ENCODE results near the gene B4GALNT2.
A peak's percentile ranks its signal among the peaks of the same experiment; 100 is the strongest.

The B4GALNT2 gene

DNA sequence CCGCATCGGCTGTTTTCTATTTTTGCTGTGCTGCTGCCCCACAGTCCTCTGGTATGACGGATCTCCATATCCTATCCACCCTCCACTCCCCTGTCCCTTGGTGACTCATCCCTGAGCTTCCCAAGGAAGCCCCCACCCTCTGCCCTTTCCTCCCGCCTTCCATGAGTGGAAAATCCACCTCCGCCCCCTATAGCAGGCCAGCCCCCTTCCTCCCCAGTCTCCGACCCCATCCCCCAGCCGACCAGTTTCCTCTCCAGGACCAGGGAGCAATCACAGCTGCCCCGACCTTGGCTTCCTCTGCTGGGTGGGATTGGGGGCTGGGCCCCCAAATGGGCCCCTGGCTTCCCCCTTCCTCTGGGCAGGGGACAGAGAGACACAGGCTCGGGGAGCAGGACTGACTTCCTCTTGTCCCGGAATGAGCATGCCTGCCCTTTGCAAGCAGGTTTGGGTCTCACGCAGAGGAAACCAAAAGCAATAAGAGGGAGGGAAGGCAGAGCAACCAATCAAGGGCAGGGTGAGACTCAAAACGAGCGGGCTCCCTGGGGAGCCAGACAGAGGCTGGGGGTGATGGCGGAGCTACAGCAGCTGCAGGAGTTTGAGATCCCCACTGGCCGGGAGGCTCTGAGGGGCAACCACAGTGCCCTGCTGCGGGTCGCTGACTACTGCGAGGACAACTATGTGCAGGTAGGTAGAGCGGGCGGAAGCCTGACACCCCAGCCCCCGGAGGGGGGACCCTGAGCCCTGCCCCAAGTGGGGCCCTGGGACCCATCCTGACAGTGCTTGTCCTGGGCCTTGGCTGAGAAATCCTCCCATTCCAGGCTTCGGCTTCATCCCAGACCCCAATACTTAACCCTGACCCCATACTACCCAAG lies 77.8 kb downstream of the B4GALNT2 start, which contains the start of the genes ABI3 and GNGT2:
ABI3 (plus strand) TSS at position 550 of the 872 bp plus-strand sequence; CDS start at position 568, 18 bp downstream.
GNGT2 (minus strand) TSS at position 417 of the 872 bp plus-strand sequence. CDS start 3,152 bp downstream, outside the sequence.
- DNase-seq (ENCODE audit: low read depth) = peak; percentile 94

DNA sequence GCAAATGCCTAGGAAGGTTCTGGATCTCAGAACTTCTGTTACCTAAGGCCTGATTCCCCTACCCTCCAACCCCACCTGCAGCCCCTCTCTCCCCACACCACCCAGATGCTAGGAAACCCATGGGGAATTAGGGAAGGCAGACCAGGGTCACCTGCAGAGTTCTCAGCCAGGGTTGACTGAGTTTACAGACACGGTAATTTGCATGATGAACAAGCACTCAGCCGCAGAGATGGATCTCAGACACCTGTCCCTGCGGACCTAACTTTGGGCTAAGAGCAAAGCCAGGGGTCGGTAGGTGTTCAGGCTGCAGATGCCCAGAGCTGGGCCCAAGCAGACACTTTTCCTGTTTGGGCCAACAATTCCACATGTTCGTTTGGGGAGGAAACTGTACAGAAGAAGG lies 80.8 kb downstream of the B4GALNT2 start:
- no peak for DNase-seq (ENCODE audit: low read depth)

DNA sequence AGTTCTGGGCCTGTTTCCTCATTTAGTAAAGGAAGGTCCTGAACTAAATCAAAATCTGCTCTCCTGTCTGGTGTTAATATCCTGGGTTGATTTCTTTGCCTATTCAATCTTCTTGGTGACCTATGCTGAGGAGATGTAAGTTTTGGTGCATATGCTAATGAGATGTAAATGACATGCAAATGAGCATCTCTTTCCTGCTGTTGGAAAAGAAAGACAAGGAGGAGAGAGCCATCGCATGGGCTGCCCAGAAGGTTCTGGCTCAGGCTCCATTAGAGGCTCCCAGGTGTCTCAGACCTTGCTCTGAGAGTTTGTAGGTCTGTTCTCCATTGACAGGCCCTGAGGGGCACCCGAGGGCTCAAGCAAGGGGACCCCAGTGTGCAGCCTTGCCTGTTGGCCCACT lies 81.3 kb downstream of the B4GALNT2 start:
- no peak for DNase-seq (ENCODE audit: low read depth)

DNA sequence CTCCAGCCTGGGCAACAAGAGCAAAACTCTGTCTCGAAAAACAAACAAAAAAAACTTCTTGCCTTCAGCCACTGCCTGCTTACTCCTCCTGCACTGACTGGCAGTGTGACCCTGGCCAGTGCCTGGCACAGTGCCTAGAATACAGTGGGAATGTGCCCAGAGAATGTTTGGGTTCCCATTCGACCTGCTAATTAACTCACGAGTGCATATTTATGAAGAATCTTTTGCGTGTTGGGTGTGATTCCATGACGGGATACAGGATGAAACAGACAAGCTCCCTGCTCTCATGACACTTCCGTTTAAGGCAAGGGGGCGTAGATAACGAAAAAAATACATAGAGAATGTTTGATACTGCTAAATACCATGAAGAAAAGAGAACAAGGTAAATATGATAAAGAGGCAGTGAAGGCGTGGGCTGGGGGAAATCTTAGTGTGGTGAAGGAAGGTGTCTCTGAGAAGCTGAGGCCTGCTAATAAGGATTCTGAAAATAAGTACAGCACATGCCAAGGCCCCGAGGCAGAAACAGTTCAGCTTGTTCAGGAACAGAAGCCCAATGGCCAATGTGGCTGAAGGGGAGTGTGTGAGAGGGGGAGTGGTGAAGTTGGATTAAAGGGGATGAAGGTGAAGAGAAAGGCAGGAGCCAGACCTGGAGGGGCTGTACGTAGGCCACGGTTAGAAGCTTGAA lies 82.2 kb downstream of the B4GALNT2 start:
- DNase-seq (ENCODE audit: low read depth) = no peak

DNA sequence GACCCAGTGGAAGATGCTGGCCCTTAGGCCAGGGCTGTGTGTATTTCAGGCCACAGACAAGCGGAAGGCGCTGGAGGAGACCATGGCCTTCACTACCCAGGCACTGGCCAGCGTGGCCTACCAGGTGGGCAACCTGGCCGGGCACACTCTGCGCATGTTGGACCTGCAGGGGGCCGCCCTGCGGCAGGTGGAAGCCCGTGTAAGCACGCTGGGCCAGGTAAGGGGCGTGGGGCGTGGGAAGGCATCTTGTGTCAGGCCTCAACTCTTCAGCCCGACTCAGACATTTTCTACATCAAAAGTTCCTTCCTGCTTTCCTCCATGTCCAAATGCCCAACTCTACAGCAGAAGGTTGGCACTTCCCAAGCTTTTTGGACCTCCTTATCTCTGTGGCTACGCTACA lies 83.9 kb downstream of the B4GALNT2 start:
- no peak for DNase-seq (ENCODE audit: low read depth)

DNA sequence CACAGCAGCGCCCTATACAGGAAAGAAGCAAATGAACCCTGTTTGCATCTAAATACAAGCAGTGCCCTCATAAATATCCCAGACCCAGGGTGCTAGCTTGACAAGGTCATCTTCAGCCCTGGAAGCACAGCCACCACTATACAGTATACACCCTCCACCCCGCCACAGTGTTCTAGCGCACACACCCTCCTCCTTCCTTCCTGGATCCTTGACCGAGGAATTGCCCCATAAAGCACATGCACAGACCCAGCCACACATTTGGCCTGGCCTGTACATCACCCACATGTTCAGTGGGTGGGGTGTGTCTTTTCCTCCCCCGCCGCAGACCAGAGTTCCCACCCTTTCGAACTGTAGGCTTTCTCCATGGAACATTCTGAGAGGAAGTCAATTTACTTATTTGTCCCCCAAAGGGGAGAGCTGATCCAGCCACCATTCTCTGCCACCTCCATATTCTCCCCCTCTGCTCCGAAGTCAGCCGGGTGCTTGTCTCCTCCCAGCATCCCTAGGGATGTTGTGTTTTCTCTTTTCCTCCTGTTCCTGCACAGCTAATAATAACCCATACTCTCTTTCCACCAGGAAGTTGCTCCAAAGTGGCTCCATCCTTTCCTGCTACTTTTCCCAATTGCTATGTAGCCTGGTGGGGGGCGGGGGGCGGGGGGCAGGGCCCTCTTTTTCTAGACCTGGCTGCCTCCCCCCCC lies 84.5 kb downstream of the B4GALNT2 start:
- DNase-seq (ENCODE audit: low read depth) = no peak

DNA sequence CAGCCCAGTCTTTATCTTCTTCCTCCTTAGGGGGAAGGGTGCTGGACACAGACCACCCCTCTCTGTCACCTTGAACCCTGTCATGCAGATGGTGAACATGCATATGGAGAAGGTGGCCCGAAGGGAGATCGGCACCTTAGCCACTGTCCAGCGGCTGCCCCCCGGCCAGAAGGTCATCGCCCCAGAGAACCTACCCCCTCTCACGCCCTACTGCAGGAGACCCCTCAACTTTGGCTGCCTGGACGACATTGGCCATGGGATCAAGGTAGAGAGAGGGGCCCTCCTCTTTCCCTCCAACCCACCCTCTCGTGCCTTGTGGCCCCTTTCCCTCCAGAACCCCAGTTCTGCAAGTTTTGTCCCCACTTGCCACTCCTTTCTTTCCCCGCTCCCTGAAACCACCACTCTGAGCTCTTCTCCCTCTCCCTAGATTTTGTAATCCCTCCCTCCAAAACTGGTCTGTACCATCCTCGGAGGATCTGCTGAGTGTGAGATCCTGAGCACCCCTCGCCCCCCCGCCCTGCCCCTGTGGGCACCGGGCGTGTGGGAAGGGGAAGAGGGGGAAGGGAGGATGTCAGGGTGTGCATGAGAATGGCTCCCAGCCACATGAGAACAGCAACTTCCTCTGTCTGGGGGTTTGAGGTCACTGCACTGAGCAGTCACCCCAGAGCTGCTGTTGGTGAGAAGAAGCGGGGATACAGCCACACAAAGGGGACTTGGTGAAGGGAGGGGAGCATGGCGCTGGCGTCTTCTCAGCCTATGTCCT lies 85.3 kb downstream of the B4GALNT2 start:
- no peak for DNase-seq (ENCODE audit: low read depth)

DNA sequence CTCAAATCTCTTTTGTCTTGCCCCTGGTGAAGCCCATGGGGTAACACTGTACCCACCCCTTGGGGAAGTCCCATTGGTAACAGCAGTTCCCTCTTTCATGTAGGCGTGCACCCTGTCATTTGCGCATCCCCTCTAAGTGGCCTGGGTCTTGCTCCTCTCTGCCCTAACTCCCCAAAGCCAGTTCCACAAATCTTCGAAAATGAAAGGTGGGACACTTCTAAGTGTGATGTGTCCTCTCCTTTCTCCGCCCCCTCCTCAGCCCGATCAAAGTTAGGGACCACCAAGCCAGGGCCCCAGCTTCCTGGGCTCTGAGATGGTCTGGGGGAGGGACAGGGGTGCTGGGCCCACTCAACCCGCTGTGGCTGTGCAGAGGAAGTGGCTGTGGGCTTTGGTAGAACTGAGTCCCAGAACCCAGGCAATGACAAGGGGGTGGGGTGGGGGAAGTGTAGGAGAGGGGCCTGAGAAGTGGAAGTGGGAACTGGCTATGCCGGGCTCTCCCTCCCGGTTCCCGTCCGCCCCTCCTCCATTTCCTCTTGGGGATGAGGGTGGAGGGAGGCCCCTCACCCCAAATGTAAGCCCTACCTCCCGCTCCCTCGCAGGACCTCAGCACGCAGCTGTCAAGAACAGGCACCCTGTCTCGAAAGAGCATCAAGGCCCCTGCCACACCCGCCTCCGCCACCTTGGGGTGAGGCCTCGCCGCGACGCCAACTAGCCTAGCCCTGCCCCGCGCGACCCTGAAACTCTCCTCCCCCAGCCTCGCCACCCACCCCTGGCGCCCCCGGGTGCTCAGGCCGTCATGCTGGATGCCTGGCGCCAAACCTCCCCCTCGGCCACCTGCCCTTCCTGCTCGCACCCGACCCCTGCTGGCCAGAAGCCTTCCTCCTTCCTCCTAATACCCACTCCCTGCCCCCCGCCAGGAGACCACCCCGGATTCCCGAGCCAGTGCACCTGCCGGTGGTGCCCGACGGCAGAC lies 86.7 kb downstream of the B4GALNT2 start:
- DNase-seq (ENCODE audit: low read depth) = no peak

DNA sequence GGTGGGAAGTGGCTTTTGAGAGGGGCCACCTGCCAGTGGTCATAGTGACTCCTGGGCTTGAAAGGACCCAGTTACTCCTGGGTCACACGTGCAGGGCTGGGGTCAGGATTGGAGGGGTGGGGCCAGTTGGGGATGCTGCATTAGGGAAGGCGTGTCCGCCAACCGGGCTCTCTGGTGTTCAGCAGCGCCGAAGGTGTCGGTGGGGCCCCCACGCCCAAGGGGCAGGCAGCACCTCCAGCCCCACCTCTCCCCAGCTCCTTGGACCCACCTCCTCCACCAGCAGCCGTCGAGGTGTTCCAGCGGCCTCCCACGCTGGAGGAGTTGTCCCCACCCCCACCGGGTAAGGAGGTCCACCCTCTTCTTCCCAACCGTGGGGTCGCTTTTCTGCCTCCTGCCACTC lies 87.4 kb downstream of the B4GALNT2 start:
- no peak for DNase-seq (ENCODE audit: low read depth)

DNA sequence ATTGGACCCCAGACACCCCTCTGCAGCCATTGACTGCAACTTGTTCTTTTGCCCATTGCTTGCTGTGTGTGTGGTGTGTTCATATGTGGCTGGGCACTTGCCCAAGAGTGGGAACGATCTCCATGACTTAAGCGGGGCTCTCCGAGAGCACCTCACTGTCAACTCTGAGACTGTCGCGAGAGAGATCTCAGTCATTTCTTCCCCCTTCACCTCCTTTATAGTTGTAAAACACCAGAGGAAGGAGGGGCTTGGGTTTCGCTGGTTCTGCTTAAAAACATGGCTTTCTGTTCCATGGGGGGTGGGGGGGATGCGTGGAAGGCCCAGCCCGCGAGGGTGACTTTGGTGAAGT lies 90.6 kb downstream of the B4GALNT2 start:
- DNase-seq (ENCODE audit: low read depth) = no peak

DNA sequence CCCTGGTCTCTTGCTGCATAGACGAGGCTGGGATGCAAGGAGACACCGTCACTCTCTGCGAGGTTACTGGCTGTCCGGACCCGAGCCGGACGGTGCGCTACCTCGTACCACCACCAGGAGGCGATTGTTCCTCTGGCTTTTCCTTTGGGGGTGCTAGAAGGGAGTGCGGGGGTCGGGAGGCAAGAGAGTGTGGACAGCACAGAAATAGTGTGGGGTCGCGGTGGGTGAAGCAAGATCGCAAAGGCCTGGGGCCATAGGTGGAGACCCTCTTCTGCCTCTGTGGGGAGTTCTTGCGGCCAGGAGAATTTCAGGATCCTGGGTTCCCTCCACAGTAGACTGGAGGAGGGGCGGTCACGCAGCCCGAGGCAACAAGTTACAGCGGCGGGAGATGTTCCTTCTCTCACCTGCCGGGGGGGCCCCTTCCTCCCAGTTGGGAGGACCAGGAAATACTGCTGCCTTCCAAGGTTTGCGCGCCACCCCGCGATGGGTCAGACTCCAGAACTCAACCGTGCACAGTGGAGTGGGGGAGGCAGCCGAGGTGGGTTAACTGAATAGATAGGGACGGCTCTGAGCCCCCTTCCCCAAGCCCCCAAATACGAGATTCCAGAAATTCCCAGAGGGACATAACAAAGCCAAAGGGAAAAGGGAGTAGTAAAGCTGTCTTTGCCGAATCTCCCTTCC lies 91.1 kb downstream of the B4GALNT2 start:
- peak; percentile 61 for DNase-seq (ENCODE audit: low read depth)

DNA sequence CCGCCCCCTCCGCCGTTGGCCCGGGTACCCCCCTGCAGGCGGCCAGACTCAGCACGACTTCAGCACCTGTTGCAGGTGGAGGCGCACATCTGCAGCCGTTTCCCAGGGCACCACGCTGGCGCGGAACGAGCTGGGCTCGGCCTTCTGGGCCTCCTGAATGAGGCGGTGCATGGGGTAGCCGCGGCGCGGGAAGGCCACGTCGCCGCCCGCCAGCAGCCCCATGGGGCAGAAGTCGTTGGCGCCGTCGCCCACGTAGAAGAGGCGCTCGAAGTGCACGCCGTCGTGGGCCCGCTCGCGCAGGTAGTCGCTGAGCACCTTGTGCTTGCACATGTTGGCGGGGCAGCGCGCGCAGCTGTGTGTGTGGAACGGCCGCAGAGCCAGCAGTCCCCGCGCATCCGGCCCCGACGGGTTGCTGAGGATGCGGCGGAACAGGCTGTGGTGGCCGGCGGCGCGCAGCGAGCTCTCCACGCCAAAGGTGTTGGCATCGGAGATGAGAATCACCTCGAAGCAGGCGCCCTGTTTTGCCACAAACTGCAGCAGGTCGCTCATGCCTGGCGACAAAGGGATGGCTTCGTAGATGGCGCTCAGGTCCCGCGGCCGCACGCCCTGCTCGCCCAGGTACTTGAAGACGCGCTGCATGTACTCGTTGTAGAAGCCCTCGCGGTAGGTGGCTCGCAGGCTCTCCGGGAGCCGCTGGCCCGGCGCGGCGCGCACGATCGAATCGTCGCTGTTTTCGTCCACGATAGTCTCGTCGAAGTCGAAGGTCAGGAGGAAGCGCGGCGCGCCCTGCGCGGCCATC lies 91.8 kb downstream of the B4GALNT2 start:
- peak; percentile 25 for DNase-seq (ENCODE audit: low read depth)

DNA sequence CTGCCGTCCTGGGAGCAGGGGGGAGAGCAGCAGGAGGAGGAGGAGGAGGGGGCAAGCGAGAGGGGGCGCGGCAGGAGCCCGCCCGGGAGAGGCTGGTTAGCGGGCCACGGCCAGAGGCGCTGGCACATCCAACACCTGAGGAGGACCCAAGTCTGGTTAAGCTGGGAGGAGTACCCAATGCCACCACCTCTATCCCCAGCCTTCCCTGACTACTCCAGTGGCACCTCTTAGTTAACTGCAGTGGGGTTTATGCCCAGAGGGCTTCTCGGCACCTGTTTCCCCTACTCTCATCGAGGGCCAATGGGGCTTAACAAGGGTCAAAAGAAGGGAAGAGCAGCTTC lies 92.4 kb downstream of the B4GALNT2 start:
- no peak for DNase-seq (ENCODE audit: low read depth)

DNA sequence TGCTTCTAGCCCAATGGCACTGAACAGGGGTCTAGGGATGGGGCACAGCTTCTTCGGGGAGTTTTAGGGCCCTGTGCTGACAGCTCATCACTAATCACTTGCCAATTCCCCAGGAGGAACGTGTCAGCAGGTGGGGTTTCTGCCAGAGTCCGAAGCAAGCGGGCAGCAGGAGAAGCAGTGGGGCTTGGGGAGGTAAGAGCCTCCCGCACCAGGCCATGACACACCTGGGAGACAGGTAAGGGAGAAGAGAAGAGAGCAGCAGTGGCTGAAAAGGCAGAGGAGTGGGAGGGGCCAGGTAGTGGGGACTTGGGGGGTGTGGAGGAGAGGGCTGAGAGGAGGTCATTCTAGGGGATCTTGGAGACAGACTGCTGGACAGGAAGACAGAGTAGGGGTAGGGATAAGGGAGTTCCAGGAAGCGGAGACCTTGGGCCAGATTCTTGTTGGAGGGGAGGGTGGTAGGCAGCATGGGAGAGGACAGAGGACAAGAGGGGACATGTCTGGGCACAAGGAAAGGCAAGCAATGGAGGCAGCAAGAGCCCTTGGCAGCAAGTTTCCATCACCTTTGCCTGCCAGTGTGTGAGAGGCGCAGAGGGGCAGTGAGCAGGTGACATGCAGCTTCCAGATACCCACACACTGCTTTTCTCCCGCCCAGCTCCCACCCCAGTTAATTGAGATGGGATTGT lies 93.1 kb downstream of the B4GALNT2 start:
- DNase-seq (ENCODE audit: low read depth) = no peak

All from ELR (cell line).